ENCODE results near the gene SGMS1.
"Not testable (repeated sequence)": the region's sequence is repeated elsewhere in the genome, so short reads cannot be mapped to it uniquely, and the experiment has no call there.

SGMS1 gene

DNA sequence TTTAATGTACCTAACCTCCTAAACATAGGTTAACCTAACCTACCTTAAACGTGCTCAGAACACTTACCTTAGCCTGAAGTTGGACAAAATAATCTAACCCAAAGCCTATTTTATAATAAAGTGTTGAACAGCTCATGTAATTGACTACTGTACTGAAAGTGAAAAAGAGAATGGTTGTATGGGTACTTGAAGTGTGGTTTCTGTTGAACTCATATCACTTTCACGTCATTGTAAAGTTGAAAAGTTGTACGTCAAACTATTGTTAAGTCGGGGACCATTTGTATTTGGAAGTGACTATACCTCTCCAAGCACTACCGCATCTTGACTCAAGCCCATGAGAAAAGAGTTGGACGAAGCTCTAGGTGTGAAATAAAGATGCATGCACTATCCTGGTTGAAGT lies 334.6 kb downstream of the SGMS1 start:
- no peak for DNase-seq

DNA sequence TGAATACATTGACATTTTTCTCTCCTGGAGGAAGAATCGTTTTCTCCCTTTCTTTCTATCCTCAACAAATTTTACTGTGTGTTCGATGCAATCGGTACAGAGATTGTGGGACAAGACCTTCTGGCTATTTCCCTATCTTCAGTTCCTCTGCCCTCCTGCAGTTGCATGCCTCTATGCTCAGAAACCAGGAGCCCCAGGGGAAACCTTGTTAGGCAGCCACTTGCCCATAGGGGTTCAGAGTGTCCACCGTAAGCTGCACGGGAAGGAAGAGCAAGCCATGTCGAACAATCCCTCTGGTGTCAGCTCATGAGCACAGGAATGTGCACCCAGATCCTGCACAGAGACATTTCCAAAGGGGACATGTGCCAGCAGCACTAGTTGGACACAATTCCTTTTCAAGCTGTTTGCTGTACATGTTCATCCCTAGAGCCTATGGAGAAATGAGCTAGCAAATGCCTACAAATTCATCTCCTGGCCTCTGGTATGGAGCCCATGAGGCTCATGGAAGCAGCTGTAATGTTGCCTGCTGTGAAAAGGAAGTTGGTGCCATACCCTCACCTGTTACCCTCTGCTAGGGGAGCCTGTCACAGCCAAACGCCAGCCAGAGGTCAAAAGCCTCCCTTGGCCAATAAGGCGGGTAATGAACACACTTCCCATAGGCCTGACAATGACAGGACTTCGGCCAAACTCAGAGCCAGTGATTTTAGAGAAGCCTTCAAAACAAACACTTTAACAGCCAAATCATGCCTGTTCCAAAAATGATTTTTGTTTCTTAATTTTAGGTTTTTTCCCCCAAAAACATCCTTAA lies 336.6 kb downstream of the SGMS1 start:
- DNase-seq = no peak

DNA sequence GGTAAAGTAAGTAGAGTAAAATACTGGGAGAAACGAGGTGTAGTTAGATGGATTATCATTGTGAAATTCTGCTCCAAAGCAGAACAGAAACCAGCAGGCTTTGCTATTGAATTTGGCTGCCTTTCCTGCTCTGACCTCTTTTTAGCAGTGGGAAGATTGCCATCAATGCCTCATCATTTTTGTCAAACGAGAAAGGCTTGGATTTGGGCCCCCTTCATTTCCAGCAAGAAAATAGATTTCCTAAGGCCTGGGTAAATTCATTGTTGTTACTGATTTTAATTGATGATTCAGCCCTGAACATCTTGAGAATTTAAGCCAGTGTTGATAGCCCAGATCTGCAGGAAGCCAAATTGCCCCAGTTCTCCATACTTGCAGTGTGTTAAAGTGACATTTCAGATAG lies 337.2 kb downstream of the SGMS1 start:
- peak in 1 of 2 donors; percentile 40 for DNase-seq

DNA sequence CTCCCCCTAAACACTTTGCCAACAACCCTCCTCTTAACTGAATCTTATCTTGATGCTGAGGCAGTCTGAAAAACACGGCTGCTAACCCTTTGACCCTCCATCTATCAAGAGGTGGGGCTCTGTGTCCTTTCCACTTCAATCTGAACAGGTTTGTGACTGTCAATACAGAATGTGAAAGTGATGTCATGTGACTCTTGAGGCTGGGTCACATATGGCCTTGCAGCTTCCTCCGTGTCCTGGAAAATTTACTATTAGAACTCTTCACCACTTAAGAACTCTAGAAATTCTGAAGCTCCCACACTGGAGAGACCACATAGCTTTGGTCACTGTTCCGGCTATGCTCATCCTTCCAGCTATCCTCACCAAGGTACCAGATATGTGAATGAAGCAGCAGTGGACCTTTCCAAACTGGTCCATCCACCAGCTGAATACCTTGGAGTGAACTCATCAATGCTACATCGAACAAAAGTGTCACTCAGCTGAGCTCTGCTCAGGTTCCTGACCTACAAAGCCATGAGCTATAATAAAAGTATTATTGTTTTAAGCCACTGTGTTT lies 341.7 kb downstream of the SGMS1 start:
- DNase-seq = no peak

DNA sequence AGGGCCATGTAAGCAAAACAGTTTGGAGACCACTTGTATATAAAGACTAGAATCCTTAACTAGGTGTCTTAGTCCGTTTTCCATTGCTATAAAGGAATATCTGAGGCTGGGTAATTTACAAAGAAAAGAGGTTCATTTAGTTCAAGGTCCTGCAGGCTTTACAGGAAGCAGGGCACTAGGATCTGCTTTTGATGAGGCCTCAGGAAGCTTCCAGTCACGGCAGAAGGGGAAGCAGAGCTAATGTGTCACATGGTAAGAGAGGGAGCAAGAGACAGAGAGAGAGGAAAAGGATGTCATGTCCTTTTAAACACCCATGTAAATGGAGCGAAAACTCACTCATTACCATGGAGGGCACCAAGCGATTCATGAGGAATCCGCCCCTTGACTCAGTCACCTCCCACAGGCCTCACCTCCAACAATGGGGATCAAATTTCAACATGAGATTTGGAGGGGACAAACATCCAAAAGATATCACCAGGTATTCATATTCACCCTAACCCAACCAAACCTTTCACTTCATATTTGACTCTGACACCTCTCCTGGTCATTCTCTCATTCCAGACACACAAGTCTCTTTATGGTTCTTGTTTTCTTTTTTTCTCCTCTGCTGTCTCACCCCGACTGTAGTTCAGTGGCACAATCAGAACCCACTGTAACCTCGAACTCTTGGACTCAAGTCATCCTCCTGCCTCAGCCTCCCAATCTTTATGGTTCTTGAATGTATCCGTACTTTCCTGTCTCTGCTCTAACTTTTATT lies 342.4 kb downstream of the SGMS1 start:
- no peak for DNase-seq

DNA sequence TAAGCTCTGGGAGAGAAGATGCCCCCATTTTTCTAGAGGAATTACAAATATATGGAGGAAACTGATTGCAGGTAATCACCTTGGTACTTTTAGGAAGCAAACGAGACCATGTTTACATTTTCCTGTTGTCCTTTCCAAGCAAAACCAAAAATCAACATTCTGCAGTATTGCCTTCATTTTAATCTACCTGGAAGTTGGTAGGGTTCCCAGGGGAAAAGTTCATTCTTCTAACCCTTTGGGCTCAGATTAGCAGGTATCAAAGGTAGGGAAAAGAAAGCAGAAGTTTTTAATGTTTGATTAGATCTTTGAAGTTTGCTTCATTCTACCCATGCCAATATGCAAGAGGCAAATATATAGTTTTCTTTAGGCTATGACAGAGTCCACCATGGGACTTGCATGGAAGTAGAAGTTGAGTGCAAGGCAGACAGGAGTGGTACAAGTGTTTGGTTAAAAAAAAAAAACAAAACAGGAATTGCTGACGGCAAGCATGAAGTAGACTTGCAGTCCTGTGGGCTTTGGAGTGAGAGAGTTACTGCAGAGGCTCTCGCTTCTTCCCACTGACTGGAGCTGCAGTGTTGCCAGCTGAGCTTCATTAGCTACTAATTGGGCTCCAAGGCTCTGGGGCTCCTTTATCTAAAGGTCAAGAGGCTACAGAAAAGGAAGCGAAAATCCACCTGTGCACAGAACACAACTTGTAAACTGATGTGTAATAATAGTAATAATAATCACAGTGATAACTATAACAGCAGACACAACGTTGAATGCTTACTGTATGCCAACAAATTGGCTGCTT lies 343.5 kb downstream of the SGMS1 start:
- no peak for DNase-seq

DNA sequence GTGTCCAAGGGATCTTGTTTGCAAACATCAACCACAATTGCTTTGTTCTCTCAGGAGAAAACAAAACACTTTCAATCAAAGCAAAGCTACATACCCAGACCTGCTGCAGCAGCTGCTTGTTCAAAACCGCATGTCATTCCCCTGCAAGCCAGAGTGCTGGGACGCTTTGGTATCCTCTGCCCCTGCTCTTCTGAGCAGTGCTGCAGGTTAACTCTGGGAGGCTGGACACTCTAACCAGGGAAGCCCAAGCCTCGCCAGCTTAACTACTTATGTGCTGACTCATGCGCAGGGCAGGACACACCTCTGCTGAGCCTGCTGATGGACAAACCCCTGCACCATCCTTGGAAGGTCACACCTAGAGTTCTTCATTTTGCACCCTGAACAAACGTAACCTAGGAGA lies 344.3 kb downstream of the SGMS1 start:
- DNase-seq = no peak

DNA sequence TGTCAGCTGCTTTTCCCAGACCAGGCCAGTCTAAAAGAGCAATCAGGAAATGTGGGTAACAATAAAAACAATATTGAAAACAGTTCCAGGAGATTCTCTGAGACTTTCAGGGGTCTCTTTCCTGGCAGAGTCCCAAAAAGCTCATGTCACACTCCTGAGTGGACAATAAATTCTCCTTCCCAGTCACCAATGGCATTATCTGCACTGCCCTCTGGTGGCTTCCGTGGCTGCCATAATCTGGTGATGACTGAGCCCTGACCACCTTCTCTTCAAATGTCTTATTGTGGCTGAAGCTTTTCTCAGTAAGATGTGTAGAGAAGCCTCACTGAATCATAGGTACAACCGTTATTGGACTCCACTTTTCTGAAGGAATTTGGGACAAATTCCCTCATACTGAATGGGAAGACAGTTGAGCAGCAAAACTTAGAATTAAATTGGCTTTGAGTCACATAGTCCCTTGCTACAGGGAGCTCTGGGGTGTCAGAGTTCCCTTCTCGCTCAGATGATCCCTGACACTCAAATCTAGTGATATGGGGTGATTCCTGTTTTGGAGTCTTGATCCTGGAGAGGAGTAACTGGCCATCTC lies 348.0 kb downstream of the SGMS1 start:
- DNase-seq = peak in 1 of 2 donors; percentile 20

DNA sequence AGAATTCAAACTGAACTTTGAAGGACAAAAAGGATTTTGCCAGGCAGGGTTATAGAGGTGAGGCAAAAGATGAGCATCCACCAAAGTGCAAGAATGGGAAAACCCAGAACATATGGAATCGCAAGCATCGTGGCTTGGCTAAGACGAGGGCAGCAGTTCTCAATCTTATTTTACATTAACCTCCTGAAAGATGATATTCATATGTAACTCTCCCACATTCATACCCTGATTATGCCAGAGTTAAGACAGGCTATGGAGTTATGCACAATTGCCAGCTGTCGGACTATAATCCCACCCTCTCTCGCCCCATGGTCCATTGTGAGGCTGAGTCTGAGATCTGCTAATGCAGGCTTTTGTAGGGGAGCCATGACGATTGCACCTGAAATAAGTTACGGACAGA lies 351.2 kb downstream of the SGMS1 start:
- DNase-seq = no peak

DNA sequence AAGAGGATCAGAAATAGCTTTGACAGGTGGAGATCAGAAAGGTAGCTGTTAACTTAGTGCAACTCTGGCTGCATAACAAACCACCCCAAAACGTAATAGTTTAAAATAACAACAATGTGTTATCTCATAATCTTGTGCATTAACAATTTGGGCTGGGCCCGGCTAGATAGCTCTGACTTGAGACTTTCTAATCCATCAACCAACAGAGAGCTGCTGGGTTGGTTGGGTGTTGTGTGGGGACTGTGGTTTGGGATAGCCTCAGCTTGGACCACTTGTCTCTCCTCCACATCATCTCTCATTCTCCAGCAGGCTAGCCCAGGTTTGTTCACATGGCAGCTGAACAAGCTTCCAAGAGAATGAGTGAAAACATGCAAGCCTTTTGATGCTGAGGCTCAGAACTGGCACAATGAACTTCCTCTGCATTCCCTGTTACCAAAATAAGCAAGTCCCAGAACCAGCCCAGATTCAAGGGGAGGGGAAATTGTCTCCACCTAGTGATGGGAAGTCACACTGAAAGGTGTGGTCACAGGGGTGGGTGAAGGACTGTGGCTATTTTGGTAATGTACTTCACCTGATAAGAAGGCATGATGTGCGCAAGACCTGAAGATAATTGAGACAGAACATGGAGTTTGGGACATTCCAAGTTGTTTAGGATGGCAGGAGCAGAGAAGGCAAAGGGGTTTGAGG lies 352.0 kb downstream of the SGMS1 start:
- DNase-seq = no peak

DNA sequence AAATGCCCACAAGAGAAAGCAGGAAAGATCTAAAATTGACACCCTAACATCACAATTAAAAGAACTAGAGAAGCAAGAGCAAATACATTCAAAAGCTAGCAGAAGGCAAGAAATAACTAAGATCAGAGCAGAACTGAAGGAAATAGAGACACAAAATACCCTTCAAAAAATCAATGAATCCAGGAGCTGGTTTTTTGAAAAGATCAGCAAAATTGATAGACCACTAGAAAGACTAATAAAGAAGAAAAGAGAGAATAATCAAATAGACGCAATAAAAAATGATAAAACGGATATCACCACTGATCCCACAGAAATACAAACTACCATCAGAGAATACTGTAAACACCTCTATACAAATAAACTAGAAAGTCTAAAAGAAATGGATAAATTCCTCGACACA lies 355.9 kb downstream of the SGMS1 start:
- not testable (repeated sequence) for DNase-seq

DNA sequence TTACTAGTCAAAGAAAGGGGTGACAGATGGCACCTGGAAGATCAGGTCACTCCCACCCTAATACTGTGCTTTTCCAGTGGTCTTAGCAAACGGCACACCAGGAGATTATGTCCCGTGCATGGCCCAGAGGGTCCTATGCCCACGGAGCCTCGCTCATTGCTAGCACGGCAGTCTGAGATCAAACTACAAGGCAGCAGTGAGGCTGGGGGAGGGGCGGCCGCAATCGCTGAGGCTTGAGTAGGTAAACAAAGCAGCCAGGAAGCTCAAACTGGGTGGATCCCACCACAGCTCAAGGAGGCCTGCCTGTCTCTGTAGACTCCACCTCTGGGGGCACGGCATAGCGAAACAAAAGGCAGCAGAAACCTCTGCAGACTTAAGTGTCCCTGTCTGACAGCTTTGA lies 361.1 kb downstream of the SGMS1 start:
- not testable (repeated sequence) for DNase-seq

DNA sequence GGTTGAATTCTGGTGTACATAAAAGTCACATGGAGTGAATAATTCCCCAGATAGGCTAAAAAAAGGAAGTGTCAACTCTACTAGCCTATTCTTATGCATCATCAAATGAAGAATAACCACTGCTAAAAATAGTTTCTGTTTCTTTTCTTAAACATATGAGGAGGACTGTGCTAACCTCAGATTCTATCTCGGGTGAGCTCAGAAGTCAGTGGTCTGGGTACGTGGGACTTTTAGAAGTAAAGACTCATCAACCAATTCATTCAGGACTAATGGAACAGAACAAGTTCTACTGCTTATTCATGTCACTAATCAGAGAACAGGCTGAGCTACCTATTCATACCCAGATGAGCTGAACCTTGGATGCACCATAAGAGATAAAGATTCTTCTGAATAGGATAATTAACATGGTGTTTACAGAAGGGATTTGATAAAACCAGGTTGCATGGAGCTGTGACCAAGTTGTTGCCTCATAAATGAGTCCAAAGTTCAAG lies 362.9 kb downstream of the SGMS1 start:
- no peak for DNase-seq

Measured in hippocampal formation (tissue), 2 donors.